Coronary artery (tissue), 2 donors: ENCODE data around the gene LAP3.

Experiments used
- DNase-seq: peaks from one replicate; pipeline ENCODE4 v3.0.0-alpha.2; 2017; ENCODE audit warnings: low spot score
- H3K27ac ChIP-seq, 2 donors: fragments of 200-600 bp; sonication (generic); one replicate each; pipeline ENCODE4 v1.5.1; 2016 to 2019
- H3K4me3 ChIP-seq: fragments of 200-600 bp; sonication (generic); 2 replicates; pipeline ENCODE4 v1.5.1; 2016; ENCODE audit warnings: mild to moderate bottlenecking, moderate library complexity
- TF ChIP-seq, protein P1 (sequence below): fragments of 200-600 bp; sonication (generic); IDR thresholded peaks from one replicate; pipeline ENCODE4 v1.5.1; 2019; ENCODE audit warnings: antibody characterized with exemption

Gene LAP3

DNA sequence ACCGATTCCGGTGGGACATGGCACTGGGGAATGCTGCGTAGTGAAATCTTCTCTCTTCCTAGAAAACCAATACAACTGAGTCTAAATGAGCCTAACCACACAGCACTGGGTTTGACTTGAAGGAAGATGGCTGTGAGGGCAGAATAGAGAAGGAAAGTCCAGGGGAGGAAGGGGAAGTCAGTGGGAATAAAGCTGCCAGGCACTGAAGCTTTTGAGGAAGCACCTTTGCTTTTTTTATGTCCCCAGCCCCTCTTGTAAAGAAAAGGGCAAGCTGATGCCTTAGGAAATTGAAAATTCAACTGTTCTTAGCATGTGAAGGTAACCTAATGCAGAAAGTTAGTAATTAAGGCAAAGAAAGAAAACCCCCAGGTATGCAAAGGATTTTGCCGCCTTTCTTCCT, 58.1 kb downstream of the LAP3 start:
- Histone ChIP-seq H3K27ac (no peak overlapping the region), H3K4me3 (no peak overlapping the region)
- TF ChIP-seq, protein P1, sequence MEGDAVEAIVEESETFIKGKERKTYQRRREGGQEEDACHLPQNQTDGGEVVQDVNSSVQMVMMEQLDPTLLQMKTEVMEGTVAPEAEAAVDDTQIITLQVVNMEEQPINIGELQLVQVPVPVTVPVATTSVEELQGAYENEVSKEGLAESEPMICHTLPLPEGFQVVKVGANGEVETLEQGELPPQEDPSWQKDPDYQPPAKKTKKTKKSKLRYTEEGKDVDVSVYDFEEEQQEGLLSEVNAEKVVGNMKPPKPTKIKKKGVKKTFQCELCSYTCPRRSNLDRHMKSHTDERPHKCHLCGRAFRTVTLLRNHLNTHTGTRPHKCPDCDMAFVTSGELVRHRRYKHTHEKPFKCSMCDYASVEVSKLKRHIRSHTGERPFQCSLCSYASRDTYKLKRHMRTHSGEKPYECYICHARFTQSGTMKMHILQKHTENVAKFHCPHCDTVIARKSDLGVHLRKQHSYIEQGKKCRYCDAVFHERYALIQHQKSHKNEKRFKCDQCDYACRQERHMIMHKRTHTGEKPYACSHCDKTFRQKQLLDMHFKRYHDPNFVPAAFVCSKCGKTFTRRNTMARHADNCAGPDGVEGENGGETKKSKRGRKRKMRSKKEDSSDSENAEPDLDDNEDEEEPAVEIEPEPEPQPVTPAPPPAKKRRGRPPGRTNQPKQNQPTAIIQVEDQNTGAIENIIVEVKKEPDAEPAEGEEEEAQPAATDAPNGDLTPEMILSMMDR, result no peak
- no peak for DNase-seq

- DNase-seq, result no peak
Measured at GRCh38 chr4:17636341-17636695, 59.3 kb downstream of the LAP3 start.

GRCh38 chr4:17636696-17637622, 60.0 kb downstream of the LAP3 start:
- DNase-seq, result no peak
- Histone ChIP-seq H3K4me3 (no peak overlapping the region), H3K27ac (no peak overlapping the region)
- TF ChIP-seq, protein P1, result peak; percentile 85

More at GRCh38 chr4:17636341-17636695, 59.3 kb downstream of the LAP3 start:
- no peak overlapping the region for H3K27ac ChIP-seq
- no peak overlapping the region for H3K4me3 ChIP-seq
- TF ChIP-seq, protein P1, result no peak

DNA sequence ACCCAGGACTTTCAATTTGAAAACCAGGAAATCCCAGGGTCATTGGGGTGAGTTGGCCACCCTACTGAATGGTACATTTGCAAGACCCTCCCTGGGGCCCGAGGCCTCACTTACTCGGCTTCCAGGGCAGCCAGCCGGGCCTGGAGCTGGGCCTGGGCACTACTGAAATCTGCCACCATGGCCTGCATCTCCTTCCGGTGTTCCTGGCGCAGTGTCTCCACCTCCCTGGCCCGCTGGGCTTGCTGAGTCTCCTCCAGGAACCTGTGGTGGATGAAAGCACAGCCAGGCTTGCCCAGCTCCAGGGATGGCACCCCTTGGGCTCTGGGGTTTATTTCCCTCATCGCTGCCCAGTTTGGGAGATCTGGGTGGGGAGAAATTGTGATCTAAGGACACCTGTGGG, 62.1 kb downstream of the LAP3 start:
- H3K27ac ChIP-seq, result no peak overlapping the region
- DNase-seq, result no peak
- TF ChIP-seq, protein P1, result no peak

DNA sequence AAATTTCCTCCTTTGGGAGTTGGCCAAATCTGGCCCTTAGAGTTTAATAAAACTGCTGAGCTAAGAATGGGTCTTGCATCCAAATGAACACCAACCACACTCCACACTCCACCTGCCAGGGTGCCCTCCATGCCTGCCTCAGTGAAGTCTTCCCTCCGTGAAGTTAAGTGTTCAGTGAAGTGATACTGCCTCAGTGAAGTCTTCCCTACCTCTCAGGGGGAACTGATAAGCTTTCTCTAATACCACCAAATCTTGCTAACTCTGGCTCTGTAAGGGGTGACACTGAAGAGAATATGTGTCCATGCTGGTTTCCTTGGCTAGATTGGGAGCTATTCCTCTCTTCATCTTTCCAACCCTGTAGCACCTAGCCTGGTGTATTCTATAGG, 65.4 kb downstream of the LAP3 start:
- no peak for DNase-seq
- Histone ChIP-seq H3K4me3 (no peak overlapping the region), H3K27ac (no peak overlapping the region)
- TF ChIP-seq, protein P1, result no peak

More for the DNA sequence above, 62.1 kb downstream of the LAP3 start:
- no peak overlapping the region for H3K4me3 ChIP-seq

GRCh38 chr4:17646693-17647092, 69.7 kb downstream of the LAP3 start:
- TF ChIP-seq, protein P1, result no peak
- Histone ChIP-seq H3K4me3 (no peak overlapping the region), H3K27ac (no peak overlapping the region)
- no peak for DNase-seq
